GM20431 (cell line): ENCODE data around the gene CRADD.
"Not testable (repeated sequence)": the region's sequence is repeated elsewhere in the genome, so short reads cannot be mapped to it uniquely, and the experiment has no call there.

Experiments used
- in situ Hi-C: fragments of 300-500 bp; cut with MseI, MboI; formaldehyde crosslinking; loops from one replicate; pipeline ENCODE4 v1.15.0; 2020; ENCODE audit warnings: low sequenced_read_pairs; ENCODE audit not compliant: unreplicated experiment

CRADD gene

DNA sequence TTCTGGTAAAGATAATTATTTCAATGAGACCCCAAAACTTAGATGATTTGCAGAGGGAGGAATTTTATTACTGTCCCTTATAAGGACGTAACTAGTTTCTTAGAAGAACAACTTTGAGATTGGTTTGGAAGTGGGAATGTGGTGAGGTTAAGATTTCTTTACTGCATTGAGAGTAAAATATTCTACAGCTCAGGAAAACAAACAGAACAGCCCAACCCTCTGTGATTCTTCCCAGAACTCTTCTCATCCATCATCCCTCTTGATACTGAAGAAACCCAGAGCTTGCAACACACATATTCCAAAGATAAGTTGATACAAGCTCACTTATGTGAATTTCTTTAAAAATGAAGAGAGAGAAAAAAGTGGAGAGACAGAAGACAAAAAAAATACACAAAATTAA is 234.2 kb downstream of the CRADD start:
- in situ Hi-C loops, result no loop called here

DNA sequence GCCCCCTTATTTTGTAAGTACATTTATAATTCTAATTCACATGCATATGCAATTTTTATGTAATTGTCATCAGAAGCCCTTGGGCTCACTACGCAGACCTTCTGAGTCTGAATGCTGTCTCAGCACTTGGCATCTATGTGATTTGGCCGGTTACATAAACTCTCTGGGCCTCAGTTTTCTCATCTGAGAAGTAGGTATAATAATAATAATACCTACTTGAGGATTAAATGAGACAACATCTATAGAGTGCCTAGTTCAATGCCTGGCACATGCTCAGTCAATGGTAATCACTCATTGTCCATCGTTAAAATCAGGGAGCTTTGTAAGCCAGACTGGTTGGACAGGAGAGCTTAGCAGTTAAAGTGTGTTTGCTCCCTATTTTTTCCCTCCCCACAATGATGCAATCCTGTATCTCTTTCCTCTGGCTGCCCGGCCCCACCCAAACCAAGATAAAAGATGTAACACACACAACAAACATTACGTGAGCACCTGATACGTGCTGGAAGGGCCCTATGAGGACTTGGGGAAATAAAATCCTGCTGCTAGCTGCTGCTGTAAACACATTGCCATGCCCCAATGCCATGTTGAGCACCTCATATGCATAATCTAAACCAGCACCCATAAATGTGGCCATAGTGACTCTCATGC is 235.0 kb downstream of the CRADD start:
- in situ Hi-C loops, result no loop called here

DNA sequence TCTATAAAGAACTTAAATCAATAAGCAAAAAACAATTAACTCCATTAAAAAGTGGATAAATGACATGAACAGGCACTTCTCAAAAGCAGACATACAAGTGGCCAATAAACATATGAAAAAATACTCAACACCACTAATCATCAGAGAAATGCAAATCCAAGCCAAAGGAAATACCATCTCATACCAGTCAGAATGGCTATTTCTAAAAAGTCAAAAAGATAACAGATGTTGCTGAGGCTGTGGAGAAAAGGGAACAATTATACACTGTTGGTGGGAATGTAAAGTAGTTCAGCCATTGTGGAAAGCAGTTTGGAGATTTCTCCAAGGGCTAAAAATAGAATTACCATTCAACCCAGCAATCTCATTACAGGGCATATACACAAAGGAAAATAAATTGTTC is 236.7 kb downstream of the CRADD start:
- in situ Hi-C loops, result no loop called here

DNA sequence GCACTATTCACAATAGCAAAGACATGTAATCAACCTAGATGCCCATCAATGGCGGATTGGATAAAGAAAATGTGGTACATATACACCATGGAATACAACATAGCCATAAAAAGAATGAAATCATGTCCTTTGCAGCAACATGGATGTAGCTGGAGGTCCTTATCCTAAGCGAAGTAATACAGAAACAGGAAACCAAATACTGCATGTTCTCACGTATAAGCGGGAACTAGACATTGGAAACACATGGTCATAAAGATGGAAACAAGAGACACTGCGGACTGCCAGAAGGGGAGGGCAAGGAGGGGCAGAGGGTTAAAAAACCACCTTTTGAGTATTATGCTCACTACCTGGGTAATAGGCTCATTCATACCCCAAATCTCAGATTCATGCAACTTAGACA is 237.1 kb downstream of the CRADD start:
- in situ Hi-C loops, result no loop called here

DNA sequence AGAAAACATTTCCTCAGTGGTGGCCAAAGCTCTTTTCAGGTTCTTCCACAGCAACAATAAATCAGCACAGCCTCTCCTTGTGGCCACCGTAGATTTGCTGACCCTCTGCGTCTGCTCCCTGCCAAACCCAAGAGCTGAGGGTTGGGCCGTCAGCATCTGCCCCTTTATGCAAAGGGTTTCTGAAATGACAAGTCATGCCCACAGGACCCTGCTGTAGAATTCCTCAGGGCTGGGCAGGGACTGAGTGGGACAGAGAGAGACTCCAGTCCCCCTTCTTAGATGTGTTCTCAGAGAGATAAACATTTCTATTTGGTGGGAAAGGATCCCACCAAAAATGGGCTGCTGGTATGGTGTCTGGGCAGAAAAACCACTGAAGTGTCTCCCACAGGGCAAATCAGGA is 238.2 kb downstream of the CRADD start:
- in situ Hi-C loops, result no loop called here

DNA sequence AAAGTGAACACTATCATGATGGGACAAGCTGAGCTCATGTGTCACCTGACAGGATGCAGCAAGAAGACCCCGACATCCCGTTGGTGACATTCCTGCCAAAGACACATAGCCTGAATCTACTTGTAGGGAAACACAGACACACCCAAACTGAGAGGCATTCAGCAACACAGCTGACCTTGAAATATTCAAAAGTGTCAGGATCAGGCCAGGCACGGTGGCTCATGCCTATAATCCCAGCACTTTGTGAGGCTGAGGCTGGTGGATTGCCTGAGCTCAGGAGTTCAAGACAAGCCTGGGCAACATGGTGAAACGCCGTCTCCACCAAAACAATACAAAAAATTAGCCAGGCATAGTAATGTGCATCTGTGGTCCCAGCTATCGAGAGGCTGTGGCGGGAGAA is 239.2 kb downstream of the CRADD start:
- in situ Hi-C loops, result no loop called here

DNA sequence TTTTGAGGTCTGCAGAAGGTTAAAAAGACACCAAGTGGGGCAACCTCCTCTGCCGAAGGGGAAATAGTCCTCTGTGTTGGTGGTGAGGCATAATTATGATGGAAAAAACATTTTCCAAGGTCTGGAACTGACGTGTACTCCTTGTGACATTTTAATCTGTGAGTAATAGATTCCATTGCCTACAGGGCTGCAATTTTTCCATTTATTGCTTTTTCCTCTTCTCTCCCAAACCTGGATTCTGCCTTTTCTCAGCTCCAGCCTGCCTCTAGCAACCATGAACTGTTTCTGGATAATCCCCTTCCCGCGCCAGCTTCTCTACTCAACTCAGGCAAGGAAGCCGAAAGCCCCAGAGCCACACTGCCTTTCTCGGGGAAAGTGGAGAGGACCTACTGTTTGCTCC is 241.1 kb downstream of the CRADD start:
- in situ Hi-C loops, result no loop called here

DNA sequence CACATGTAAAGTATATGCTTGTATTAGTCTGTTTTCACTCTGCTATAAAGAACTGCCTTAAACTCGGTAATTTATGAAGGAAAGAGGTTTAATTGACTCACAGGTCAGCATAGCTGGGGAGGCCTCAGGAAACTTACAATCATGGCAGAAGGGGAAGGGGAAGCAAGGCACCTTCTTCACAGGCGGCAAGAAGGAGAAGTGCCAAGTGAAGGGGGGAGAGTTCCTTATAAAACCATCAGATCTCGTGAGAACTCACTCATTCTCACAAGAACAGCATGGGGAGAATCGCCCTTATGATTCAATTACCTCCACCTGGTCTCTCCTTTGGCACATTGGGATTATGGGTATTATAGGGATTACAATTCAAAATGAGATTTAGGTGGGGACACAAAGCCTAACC is 241.7 kb downstream of the CRADD start:
- in situ Hi-C loops, result no loop called here

DNA sequence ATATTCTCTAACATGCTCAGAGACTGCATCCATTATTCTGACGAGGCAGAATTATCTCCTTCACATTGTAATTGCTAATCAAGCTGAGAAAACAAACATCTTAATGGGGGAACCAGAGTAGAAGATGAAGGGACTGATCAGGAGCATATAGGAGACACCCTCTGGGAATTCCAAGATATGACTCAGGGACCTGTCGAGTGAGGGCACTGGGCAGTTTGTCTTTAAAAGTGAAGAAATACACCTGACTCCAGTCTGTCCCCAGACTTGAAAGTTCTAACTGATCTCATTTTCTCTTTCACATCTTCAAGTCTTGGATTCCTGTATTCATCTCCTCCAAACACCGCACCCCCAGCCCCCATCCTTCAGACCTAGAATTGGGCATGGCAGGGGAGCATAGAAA is 244.3 kb downstream of the CRADD start:
- in situ Hi-C loops, result no loop called here

DNA sequence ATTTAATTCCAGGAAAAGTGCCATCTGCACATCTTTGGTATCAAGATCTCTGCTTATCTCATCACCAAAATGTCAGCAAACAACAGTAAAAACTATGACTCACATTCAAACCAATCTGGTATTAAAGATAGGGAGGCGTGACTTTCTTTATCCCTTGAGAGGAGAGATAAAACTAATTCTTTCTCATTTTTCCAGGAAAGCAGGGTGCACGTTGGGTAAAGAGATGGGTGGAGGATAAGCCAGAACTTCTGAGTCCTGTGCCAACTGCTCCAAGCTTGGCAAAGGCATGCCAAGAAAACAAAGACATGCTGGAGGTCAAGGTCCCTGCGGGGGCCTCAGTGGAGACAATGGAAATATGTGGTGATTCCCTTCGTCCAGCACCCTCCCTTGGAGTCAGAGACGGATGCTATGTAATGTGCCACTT is 245.4 kb downstream of the CRADD start:
- in situ Hi-C loops, result no loop called here

DNA sequence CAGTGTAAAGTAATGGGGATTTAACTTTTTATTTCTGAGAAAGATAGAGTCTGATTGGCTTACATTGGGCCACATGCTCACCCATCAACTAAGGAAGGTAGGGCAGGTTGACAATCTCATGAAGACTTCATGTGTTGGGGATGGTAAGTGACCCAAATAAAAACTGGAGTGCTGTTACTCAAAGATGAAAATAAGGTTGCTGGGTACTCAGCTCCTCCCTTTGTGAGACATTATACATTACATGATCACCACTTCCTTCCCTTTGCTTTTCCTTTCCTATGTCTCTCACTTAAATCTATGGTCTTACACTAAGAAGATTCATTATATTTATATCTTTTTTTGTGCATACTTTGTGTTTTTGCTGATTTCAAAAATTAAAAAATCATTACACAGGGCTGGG is 247.2 kb downstream of the CRADD start:
- in situ Hi-C loops, result no loop called here

DNA sequence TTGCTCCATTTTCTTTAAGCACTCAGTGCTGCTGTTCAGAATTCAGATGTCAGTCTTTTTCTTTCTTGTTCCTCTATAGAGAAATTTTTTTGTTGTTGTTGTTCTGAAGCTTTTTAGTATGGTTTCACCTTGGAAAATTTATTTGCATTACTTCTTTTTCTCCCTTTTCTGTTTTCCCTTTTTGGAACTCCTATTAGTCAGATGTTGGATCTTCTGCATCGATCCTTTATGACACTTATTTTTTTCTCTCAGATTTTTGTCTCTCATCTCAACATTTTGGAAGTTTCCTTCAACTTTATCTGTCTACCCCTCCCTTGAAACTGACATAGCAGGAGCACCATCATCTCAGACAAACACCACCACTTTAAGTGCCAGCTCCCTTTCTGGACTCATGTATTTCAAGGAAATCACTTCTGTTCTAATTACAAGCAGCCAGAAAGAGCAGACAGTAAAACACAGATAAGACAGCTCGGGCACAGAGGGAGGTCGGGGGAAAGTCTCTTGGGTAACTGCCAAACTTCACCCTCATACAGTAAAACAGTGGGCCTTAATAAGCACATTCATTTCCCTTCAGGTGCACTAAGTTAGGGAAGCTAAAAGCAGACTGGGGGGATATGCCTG is 248.5 kb downstream of the CRADD start:
- in situ Hi-C loops, result no loop called here

DNA sequence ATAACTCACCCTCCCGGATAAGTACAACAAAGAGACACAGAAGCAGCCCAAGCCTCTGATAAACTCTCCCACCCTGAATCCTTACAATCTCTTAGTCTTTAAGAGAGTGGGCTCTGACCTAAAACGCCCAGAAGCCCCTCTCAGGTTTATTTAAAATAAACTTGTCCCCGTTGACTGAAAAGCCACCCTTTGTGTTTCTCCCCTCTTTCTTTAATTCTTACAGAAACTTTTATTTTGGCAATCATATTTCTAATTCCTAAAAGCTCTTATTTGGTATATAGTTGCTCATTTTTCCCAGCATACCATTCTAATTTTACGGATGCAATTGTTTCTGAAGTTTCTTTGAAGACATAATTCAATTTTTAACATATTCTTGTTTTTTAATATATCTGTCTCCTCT is 249.1 kb downstream of the CRADD start:
- in situ Hi-C loops, result no loop called here

DNA sequence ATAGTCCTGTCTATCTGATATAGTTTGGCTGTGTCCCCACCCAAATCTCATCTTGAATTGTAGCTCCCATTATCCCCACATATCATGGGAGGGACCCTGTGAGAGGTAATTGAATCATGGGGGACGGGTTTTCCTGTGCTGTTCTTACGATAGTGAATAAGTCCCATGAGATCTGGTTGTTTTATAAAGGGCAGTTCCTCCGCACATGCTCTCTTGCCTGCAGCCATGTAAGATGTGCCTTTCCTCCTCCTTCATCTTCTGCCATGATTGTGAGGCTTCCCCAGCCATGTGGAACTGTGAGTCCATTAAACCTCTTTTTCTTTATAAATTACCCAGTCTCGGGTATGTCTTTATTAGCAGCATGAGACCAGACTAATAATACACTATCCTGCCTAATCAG is 251.9 kb downstream of the CRADD start:
- in situ Hi-C loops, result not testable (repeated sequence)

DNA sequence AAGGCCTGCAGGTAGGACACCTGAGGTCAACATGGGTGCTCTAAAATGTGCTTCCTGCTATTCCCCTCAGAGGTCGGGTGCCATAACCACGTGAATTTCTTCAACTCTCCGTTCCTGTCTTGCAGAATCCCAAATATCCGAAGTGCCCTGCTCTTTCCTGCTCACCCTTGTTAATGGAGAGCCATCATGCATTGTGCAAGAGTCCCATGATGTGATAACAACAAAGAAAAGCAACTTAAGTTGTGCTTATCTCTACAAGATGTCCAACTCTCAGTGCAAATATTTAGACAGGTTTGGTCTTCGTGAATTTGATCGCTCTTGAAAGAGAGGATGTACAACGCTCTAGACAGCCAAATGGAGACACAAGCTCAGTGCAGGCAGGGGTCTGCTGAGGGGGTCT is 260.6 kb downstream of the CRADD start:
- in situ Hi-C loops, result no loop called here

DNA sequence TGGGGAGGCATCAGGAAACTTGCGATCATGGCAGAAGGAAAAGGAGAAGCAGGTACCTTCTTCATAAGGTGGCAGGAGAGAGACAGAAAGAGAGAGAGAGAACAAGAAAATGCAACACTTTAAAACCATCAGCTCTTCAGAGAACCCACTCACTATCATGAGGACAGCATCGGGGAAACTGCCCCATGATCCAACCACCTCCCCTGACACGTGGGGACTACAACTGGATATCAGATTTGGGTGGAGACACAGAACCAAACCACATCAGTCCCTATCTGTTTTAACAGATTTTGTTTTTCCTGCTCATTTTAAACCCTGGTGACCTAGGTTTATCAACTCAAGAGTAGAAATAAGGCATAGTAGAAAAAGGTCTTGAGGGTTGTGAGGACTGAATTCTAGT is 261.1 kb downstream of the CRADD start:
- in situ Hi-C loops, result no loop called here

DNA sequence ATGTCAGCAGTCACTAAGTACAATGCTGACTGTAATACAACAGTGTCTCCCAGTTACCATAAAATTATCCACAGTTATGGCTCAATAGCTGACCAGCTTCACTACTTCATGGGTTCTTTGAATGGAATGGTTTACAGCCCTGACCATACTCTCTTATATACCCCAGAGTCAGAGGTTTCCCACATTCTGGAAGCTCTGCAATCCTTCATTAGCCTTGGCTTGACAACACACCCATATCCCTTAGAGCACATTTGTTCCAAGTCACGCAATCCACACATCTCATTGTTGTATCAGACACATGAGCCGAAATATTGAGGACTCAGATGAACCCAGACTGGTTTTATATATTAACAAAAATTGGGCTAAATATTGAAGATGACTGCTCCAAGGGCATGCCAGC is 261.8 kb downstream of the CRADD start:
- in situ Hi-C loops, result no loop called here

DNA sequence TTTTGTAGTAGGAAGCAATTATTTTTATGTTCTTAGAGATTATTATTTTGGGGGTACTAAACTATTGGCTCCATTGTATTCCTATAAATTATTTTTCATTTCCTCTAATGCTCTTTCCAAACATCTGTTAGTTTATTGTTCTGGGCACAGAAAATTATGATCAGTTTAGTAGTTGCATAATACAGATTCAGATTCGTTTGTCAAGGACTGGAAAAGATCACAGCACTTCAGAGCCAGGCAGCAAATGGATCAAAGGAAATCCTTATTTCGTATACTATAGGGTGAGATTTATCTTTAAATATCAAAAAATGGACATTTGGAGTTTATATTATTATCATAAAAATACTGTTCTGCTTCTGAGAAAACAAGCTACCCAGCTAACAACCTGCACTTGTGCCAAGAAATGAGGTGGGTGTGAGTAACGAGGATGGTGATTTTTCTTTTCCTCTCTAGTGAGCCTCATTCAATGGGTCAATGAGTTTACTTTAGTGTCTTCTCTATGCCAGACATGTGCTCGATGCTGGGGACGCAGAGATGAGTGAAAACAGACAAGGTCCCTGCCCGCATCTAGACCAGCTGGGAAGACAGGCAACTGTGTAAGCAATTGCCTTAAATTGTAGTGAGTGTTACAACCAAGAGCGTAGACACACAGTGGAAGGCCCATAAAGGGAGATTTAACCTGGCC is 262.6 kb downstream of the CRADD start:
- in situ Hi-C loops, result no loop called here

DNA sequence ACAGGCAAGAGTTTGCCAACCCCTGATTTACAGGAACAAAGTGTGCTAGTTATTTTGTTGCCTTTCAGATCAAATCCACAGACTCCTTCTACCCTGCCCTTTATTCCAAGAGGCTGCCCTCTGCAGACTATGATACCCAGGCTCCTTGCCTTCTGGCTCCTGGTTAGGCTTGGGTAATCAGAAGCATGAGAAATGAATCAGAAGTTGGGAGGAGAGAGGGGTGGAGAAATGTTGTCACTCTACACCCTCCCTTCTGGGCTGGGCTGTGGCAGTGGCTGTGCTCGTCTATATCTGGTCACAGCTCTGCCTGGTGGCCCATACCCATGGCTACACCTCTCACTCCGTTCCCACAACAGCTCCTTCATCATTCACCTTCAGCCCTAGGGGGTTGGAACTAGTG is 266.6 kb downstream of the CRADD start:
- in situ Hi-C loops, result no loop called here

DNA sequence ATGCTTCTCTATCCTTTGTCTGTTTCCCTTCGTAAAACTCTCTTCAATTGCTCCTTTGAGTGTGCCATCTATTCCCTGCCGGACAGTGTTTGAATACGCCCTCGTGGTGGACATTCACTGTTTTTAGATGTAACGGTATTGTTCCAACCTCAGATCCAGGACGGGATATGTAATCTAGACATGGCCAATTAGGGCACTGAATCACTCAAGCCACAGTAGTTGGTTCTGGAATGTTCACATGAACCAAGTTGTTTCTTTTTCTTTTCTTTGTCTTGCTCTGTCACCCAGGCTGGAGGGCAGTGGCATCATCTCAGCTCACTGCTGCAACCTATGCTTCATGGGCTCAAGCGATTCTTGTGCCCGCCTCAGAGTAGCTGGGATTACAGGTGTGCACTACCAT is 267.0 kb downstream of the CRADD start:
- in situ Hi-C loops, result no loop called here
